HEK293T (cell line): ENCODE results near the gene RAMACL.

ENCODE experiments used
- CTCF ChIA-PET: fragments of 350-600 bp; formaldehyde crosslinking; extraction: SDS; loops from one replicate; lab custom pipeline; 2021; ENCODE audit warnings: antibody characterized with exemption, inconsistent platforms; lab: Yijun Ruan, JAX
- POLR2A ChIA-PET: fragments of 350-600 bp; formaldehyde crosslinking; extraction: SDS; loops from one replicate; lab custom pipeline; 2020; ENCODE audit warnings: antibody characterized with exemption, inconsistent platforms; lab: Yijun Ruan, JAX
- DNase-seq: peaks from one replicate; pipeline ENCODE4 v3.0.0; 2012; ENCODE audit warnings: mixed read lengths; ENCODE audit errors: extremely low spot score
- ARNT ChIP-seq: fragments of 450-650 bp; IDR thresholded peaks from 2 replicates; pipeline ENCODE4 v1.6.1; 2017; ENCODE audit warnings: mild to moderate bottlenecking
- BHLHE40 ChIP-seq: fragments of 450-650 bp; IDR thresholded peaks from 2 replicates; pipeline ENCODE4 v1.6.1; 2016; ENCODE audit warnings: mild to moderate bottlenecking, moderate library complexity, borderline replicate concordance
- CTBP1 ChIP-seq: fragments of 450-650 bp; IDR thresholded peaks from 2 replicates; pipeline ENCODE4 v1.6.1; 2016; ENCODE audit warnings: borderline replicate concordance
- ELF4 ChIP-seq: fragments of 450-650 bp; IDR thresholded peaks from 2 replicates; pipeline ENCODE4 v1.6.1; 2017; ENCODE audit warnings: antibody characterized with exemption
- FOXA1 ChIP-seq: fragments of 450-650 bp; IDR thresholded peaks from 2 replicates; pipeline ENCODE4 v1.6.1; 2016; ENCODE audit warnings: mild to moderate bottlenecking
- FOXK2 ChIP-seq: fragments of 450-650 bp; IDR thresholded peaks from 2 replicates; pipeline ENCODE4 v1.6.1; 2016; ENCODE audit warnings: mild to moderate bottlenecking
- FOXM1 ChIP-seq: fragments of 450-650 bp; IDR thresholded peaks from 2 replicates; pipeline ENCODE4 v1.6.1; 2017; ENCODE audit warnings: mild to moderate bottlenecking, borderline replicate concordance
- HDGF ChIP-seq: fragments of 450-650 bp; IDR thresholded peaks from 2 replicates; pipeline ENCODE4 v1.6.1; 2017; ENCODE audit warnings: antibody characterized with exemption, borderline replicate concordance
- L3MBTL2 ChIP-seq: fragments of 450-650 bp; conservative IDR thresholded peaks from 2 replicates; pipeline ENCODE4 v1.6.1; 2016; ENCODE audit warnings: mild to moderate bottlenecking
- LEF1 ChIP-seq: fragments of 450-650 bp; IDR thresholded peaks from 2 replicates; pipeline ENCODE4 v1.6.1; 2017; ENCODE audit warnings: mild to moderate bottlenecking, borderline replicate concordance
- NFRKB ChIP-seq: fragments of 450-650 bp; IDR thresholded peaks from 2 replicates; pipeline ENCODE4 v1.6.1; 2016; ENCODE audit warnings: mild to moderate bottlenecking, moderate library complexity
- SP1 ChIP-seq: fragments of 450-650 bp; IDR thresholded peaks from 2 replicates; pipeline ENCODE4 v1.6.1; 2017
- SUZ12 ChIP-seq: fragments of 450-650 bp; IDR thresholded peaks from 2 replicates; pipeline ENCODE4 v1.6.1; 2016; ENCODE audit warnings: mild to moderate bottlenecking
- TARDBP ChIP-seq: fragments of 450-650 bp; IDR thresholded peaks from 2 replicates; pipeline ENCODE4 v1.6.1; 2016
- ZNF384 ChIP-seq: fragments of 450-650 bp; IDR thresholded peaks from 2 replicates; pipeline ENCODE4 v1.6.1; 2016
- TF ChIP-seq, protein P1 (sequence below): fragments of 450-650 bp; IDR thresholded peaks from 2 replicates; pipeline ENCODE4 v1.6.1; 2016

RAMACL gene

DNA sequence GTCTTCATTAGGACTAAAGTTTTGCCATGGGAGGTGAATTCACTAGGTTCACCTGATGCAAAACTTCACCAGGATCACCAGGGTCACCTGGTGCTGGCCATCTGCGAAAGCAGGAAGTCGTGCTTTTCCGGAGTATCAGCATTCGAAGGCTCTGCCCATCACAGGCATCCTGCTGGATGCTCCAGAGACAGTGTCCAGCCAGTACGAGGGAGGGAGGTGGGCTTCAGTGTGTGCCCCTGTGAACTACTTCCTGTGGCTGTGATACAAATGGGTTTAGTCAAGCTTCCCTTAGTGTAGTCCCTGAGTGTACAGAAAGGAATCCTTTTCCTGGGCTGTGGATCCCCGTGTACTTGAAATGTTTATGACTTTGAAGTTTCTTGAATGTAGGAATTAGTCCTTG, 44.0 kb upstream of the RAMACL start:
- DNase-seq: no peak
- ChIA-PET CTCF (no interaction called here), POLR2A (no interaction called here)
- no peak for TF ChIP-seq NFRKB
- no peak for TF ChIP-seq ZNF384
- no peak for TF ChIP-seq HDGF
- TF ChIP-seq FOXM1: no peak
- no peak for TF ChIP-seq FOXK2
- no peak for TF ChIP-seq SUZ12
- TF ChIP-seq SP1: no peak
- no peak for TF ChIP-seq ARNT
- TF ChIP-seq BHLHE40: no peak
- TF ChIP-seq LEF1: no peak
- no peak for TF ChIP-seq ELF4
- no peak for TF ChIP-seq TARDBP
- TF ChIP-seq, protein P1, sequence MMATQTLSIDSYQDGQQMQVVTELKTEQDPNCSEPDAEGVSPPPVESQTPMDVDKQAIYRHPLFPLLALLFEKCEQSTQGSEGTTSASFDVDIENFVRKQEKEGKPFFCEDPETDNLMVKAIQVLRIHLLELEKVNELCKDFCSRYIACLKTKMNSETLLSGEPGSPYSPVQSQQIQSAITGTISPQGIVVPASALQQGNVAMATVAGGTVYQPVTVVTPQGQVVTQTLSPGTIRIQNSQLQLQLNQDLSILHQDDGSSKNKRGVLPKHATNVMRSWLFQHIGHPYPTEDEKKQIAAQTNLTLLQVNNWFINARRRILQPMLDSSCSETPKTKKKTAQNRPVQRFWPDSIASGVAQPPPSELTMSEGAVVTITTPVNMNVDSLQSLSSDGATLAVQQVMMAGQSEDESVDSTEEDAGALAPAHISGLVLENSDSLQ: no peak
- no peak for TF ChIP-seq FOXA1
- TF ChIP-seq CTBP1: no peak
- no peak for TF ChIP-seq L3MBTL2

DNA sequence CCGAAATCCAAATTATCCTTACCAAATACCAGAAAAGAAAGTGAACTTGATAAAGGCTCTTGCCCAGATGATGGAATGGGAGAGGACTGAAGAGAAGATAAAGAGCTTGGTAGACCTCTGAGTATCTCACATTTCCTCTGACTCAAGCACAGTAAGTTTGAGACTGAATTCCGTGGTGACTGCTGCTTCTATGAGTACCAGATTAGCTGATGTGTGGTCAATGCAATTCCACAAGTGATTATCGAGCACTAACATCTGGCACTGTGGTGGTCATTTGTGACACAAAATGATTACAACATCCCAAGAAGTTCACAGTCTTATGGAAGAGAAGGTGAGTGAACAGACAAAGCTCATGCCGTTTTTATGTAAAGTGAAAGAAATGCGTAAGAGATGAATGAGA, 43.1 kb upstream of the RAMACL start:
- ChIA-PET POLR2A (interaction anchor here (0.6 kb wide), 1 partner anchor 13 kb away, joined by 3 read pairs; no protein-coding TSS in a partner anchor), CTCF (no interaction called here)
- no peak for DNase-seq
- TF ChIP-seq SP1 (no peak), FOXA1 (no peak), FOXM1 (no peak), NFRKB (no peak), ARNT (no peak), ZNF384 (no peak), CTBP1 (no peak), L3MBTL2 (no peak), ELF4 (no peak), TARDBP (no peak), FOXK2 (no peak), SUZ12 (no peak), BHLHE40 (no peak), LEF1 (no peak)
- TF ChIP-seq, protein P1: no peak

DNA sequence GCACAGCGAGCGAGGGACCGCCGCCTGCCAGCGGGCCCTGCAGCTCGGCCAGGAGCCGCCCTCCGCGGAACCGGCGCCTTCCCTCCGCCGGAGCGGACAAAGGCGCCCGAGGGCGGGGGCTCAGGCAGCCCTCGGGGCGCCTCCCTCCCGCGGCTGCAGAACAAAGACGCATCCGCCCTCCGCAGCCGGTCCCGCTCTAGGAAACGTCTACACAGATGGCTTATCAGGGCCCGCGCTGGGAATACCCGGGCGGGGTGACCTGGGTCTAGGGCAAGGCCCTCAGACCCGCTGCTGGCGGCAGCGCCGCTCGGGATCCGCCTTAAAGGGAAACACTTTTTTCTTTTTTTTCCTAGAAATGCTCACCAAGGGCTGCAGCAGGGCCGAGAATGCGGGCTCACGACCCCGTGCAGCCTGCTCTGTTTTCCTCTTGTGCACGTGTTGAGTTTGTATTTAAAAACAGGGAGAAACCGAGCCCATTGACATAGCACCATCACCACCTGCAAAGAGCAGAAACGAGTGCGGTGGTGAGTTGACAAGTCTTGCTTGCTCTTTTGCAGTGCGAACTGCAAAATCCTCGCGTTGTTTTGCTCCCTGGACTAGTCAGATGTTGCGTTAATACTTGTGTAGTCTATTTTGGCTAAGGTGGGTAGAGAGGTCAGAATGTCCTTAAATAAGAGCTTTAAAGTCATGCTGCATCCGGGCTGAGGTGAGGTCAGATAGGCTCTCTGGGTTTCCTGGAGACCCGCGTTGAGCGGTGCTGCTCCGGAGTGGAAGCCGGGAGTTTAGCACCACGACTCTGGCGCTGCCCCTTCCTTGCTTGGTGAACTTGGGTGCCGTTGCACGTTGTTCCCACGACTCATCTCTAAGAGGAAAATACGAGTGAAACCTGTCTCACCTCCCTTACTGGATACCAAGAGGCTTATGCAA, 41.7 kb upstream of the RAMACL start:
- peak; percentile 60 for DNase-seq
- POLR2A ChIA-PET: interaction anchor here (2.0 kb wide), 1 partner anchor 15 kb away, joined by 8 read pairs; no protein-coding TSS in a partner anchor
- TF ChIP-seq SUZ12 (no peak), LEF1 (0 out of 2 replicates have a peak, but pooled peaks have one; percentile 37), SP1 (no peak), ZNF384 (no peak), L3MBTL2 (peak; percentile 55)
- CTCF ChIA-PET: interaction anchor here (0.6 to 0.7 kb wide), 2 partner anchors 9 to 486 kb away, joined by 3 read pairs; no protein-coding TSS in a partner anchor

DNA sequence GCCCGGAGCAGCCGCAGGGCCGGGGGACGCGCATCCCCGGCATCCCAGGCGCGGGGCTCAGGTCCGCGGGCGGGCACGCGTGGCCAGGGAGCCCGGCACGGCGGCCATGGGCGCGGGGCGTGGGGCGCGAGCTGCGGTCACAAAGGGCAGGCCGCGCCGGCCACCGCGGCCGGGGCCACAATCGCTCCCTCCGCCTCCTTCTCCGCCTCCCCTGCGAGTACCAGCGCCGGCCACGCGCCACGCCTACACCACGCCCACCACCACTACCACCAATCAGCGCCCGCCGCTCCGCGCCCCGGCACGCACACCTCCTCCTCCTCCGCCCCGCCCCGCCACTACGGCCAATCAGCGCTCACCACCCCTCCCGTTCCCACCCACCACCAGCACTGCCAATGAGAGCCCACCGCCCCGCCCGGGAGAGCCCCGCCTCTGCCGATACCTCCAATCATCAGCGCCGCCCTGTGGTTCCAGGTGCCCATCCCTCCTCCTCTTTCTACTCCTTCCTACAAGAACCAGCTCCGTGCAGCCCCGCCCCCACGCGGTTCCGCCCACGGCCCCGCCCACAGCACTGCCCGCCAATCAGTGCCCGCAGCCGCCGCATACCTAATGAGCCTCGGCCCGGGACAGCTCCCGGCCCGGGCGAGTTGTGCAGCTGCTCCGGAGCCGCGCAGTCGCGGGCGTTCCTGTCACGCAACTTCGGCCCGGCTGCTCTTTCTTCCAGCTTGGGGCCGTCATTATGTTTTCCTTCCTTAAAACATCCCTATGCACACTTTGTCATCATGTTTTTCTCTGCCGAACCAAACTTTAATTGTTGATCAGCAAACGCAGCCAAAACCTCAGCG, 40.8 kb upstream of the RAMACL start, which contains the start of gene RPS6KA2:
Gene RPS6KA2, minus strand, starts transcription at position 219 of the 842 bp plus-strand sequence. CDS start 232 bp downstream, outside the sequence.
- TF ChIP-seq ARNT (peak; percentile 50; the same call in 1 of the 2 replicates), SUZ12 (no peak), SP1 (peak; percentile 69), ELF4 (no peak), FOXM1 (peak; percentile 57; the same call in 1 of the 2 replicates), LEF1 (peak; percentile 59; the same call in 1 of the 2 replicates)
- TF ChIP-seq, protein P1: peak; percentile 95
- ChIA-PET CTCF (interaction anchor here (0.6 to 0.7 kb wide), 2 partner anchors 10 to 487 kb away, joined by 3 read pairs; no protein-coding TSS in a partner anchor), POLR2A (interaction anchor here (1.0 to 2.0 kb wide), 2 partner anchors 9 to 14 kb away, joined by 3 to 8 read pairs; no protein-coding TSS in a partner anchor)
- peak; percentile 99 for DNase-seq

DNA sequence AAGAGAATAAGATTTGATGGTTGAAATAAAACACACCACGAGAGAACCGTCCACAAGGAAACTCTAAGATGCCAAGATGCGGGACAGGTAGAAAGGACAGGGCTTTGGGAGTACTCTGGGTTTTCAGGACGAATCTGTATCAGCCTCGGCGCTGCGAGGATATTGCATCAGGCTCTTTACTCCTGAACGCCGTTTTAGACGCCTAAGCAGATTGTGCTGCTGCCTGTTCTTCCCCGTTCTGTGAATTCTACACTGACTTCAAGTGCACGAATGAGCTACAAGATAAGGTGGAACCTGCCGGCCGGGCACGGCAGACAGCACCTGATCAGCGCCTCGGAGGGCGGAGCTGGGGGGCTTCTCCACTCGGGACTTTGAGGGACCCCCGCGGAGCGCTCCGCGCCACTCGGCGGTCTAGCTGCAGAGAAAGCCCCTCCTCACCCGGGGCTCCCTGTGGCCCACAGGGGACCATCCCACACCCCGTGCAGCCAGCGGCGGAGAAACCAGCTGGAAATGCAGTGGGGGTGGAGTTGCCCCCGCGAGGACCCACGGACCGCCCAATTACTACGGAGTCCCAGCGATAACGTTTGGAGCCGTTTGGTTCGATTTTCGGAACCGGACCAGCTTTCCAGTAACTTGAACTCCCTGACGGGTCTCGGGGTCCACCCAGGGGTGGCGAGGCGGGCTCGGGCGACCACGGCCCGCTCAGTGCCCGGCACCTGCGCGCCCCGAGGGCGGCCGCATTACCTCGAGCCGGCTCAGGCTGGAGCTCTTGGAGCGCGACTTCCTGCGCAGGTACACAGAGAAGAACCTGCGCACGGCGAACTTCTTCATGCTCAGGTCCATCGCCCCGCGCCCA, 39.9 kb upstream of the RAMACL start:
- ChIA-PET CTCF (no interaction called here), POLR2A (interaction anchor here (1.0 to 2.0 kb wide), 2 partner anchors 8 to 13 kb away, joined by 3 to 8 read pairs; no protein-coding TSS in a partner anchor)
- peak; percentile 28 for DNase-seq
- no peak for TF ChIP-seq NFRKB
- no peak for TF ChIP-seq LEF1
- TF ChIP-seq FOXA1: no peak
- no peak for TF ChIP-seq HDGF
- no peak for TF ChIP-seq TARDBP
- no peak for TF ChIP-seq SUZ12
- TF ChIP-seq ZNF384: no peak
- TF ChIP-seq L3MBTL2: peak; percentile 31
